ENCODE measurements around the gene FTO.

DNA sequence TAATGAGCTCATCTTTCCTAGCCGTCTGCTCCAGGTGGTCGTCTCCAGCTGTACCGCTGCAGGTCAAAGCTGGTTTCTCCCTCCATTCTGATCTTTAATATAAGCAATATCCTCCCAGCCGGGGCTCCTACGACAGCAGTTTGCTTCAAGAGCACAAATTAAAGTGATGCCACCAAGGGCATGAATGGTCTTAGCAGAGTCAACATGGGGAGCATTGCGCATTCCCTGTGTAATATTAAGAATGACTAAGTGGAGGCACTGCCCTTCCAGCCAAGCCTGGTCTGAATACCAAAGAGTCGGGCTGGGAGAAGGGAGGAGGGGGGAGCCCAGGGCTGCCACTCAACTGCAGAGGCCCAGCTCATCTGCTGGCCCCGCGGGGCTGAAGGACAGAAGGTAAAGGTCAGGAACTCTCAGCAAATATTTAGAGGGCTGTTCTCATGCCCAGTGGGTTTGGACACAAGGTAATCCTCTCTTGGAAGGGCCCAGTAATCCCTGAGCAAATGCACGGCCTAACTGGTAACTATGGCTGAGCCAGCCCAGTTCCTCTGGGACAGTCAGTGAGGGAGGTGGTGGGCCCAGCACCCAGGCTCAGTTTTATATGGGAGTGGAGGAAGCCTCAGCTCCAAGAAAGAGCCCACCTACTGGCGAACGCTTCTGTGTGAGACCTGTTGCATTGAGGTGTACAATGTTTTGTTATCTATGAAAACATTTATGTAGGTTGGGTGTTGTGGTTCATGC, 461.4 kb downstream of the FTO start:
- no peak for TF ChIP-seq POLR2A (IDR thresholded peaks at IDR 0.05)
- TF ChIP-seq, protein P1, sequence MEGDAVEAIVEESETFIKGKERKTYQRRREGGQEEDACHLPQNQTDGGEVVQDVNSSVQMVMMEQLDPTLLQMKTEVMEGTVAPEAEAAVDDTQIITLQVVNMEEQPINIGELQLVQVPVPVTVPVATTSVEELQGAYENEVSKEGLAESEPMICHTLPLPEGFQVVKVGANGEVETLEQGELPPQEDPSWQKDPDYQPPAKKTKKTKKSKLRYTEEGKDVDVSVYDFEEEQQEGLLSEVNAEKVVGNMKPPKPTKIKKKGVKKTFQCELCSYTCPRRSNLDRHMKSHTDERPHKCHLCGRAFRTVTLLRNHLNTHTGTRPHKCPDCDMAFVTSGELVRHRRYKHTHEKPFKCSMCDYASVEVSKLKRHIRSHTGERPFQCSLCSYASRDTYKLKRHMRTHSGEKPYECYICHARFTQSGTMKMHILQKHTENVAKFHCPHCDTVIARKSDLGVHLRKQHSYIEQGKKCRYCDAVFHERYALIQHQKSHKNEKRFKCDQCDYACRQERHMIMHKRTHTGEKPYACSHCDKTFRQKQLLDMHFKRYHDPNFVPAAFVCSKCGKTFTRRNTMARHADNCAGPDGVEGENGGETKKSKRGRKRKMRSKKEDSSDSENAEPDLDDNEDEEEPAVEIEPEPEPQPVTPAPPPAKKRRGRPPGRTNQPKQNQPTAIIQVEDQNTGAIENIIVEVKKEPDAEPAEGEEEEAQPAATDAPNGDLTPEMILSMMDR (IDR thresholded peaks at IDR 0.05): no peak

All from tibial nerve (tissue), 3 donors.